A172 (cell line): ENCODE measurements around the gene GADD45B. TPM values are rescaled to one million over a fixed set of nuclear protein-coding genes. Genes with fewer than 3 reads are reported as not detected.
"Not testable (repeated sequence)": the region's sequence is repeated elsewhere in the genome, so short reads cannot be mapped to it uniquely, and the experiment has no call there.

Source experiments
- DNase-seq: peaks from one replicate; pipeline ENCODE4 v3.0.0-alpha.2; 2015; ENCODE audit warnings: low spot score
- total RNA-seq: library from RNA; depleted of rRNA; stranded (reverse); fragments of >200 nt; shearing (Covaris generic); gene quantifications from 2 replicates; pipeline ENCODE4 v1.2.3, GENCODE V29; 2014

Gene GADD45B
- total RNA-seq, 1 experiment from 2014 or later, result 92.7 TPM

DNA sequence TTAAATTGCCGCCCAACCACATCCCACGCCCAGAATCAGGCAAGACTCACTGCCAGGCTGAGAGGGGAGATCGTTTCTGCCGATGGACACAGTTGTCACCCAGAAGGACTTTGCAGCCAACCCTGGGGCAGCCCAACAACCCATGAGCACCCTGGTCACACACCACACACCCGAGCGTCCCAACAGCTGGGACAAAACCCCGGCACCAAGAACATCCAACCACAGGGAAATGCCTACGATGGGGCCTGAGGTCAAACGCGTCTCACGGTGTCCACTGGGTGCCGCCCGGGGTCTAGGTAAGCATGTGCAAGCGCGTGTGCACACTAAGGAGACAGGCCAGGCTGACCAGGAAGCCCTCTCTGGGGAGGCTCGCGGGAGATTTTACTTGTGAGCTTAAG, 32.1 kb upstream of the GADD45B start:
- DNase-seq, result no peak

GRCh38 chr19:2444251-2445002, 31.5 kb upstream of the GADD45B start:
- DNase-seq, result no peak

DNA sequence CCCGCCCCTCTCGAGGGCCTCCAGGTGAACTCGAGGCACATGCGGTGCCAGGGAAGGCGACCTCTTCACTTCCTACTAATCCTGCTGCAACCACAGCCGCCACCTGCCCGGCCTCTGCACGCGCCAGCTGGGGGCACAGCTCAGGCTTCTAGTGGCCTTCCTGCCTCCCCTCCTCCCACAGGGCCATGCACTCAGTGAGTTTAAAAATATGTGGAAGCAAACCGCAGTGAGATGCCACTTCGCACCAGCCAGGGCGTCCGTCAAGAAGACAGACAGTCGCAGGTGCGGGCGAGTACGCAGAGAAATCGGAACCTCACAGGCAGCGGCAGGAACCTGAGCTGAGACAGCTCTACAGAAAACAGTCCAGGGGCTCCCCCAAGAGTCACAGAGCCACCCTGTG, 29.5 kb upstream of the GADD45B start:
- DNase-seq, result no peak

- DNase-seq, result peak; percentile 44
Measured at GRCh38 chr19:2449019-2449418, 26.9 kb upstream of the GADD45B start.

- DNase-seq, result no peak
Measured at GRCh38 chr19:2451138-2451537, 24.8 kb upstream of the GADD45B start.

- DNase-seq, result no peak
Measured at GRCh38 chr19:2451741-2452140, 24.2 kb upstream of the GADD45B start.

DNA sequence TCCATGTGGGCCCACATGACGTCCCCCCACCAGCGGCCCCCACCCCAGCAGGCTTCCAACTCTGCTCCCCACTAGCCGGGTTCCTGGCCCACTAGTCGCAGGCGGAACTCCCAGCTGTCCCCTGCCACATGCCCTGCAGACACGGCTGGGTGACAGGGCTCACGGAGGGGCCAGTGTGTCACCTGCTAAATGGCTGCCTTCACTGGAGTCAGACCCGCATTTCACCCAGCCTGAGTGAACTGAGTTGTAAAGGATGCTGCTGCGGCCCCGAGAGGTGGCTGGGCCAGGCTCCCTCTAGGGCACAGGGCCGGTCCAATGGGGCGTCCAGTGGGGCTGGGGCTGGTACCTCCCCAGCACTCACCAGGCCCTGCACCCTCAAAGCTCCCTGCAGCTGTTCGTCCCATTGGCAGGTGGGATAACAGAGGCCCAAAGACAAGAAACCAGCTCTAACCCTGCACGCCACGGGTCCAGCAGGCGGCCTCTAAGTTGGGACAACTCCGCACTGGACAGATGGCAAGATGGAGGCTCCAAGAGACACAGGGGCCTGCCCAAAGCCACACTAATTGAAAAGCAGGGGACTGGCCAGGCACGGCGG, 22.4 kb upstream of the GADD45B start:
- DNase-seq, result no peak

GRCh38 chr19:2454199-2454961, 21.5 kb upstream of the GADD45B start:
- no peak for DNase-seq

- no peak for DNase-seq
Measured at GRCh38 chr19:2454962-2455850, 20.7 kb upstream of the GADD45B start.

- DNase-seq, result no peak
Measured at GRCh38 chr19:2455851-2456570, 19.9 kb upstream of the GADD45B start.

- no peak for DNase-seq
Measured at GRCh38 chr19:2457394-2458037, 18.4 kb upstream of the GADD45B start.

DNA sequence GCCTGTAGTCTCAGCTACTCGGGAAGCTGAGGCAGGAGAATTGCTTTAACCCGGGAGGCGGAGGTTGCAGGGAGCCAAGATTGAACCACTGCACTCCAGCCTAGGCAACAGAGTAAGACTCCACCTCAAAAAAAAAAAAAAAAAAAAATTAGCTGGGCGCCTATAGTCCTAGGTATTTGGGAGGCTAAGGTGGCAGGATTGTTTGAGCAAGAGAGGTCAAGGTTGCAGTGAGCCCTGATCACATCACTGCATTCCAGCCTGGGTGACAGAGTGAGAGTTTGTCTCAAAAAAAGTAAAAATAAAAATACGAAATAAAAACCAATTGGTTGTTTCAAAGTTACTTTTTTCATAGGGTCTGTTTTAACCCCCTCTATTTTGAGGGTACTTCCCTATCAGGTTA, 17.9 kb upstream of the GADD45B start:
- no peak for DNase-seq

DNA sequence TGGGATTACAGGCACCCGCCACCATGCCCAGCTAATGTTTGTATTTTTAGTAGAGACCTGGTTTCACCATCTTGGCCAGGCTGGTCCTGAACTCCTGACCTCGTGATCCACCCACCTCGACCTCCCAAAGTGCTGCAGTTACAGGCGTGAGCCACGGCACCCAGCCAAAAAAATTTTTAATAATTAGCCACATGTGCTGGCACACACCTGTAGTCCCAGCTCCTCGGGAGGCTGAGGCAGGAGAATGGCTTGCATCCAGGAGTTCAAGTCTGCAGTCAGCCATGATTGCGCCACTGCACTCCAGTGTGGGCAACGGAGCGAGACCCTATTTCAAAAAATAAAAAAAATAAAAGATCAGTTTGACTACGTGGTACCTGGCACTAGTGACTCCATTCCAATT, 17.2 kb upstream of the GADD45B start:
- not testable (repeated sequence) for DNase-seq

DNA sequence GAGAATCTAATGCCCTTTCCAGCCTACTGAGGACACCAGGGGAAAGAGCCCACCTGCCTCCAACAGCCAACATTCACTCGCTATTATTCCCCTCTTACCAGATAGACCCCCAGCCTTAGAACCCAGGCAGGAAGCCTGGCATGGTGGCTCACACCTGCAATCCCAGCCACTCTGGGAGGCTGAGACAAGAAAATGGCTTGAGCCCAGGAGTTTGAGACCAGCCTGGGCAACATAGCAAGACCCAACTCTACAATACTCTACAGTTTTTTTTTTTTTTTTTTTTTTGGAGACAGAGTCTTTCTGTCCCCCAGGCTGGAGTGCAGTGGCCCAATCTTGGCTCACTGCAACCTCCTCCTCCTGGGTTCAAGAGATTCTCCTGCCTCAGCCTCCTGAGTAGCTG, 15.7 kb upstream of the GADD45B start:
- no peak for DNase-seq

DNA sequence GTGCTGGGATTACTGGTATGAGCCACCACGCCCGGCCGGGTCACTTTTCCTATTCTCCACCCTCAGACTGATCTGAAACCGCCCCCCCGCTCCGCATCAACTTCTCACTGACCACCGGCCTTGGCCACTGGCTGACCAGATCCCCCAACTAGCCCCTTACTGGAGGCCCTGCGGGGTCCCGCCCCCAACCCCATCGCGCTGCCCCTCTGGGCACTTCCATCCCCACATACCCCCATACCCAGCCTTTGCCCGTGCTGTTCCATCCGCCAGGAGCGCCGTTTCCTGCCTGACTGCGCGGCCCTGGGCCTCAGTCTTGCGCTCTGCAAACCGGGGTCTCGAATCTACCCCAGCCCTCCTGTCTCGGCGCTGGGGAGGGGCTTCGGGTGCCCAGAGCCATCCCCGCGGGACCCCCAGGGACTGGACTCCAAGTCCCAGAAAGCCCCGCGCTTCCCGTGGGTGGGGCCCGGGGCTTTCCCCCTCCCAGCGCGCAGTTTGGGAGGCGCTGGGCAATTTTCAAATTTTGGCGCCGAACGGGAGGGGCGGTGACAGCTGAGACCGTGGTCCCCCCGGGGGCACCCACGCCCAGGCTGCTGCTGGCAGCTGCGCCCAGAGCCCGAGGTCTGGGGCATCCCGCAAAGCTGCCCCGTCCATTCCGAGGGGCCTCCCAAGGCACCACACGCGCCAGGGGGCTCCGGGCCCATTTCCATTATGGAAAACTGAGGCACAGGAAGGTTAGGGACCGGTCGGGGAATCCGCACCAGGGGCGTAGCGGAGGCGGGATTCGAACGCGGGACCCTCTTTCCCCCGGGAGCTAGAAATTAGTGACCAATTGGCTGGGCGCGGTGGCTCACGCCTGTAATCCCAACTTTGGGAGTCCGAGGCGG, 13.9 kb upstream of the GADD45B start:
- DNase-seq, result peak; percentile 92

DNA sequence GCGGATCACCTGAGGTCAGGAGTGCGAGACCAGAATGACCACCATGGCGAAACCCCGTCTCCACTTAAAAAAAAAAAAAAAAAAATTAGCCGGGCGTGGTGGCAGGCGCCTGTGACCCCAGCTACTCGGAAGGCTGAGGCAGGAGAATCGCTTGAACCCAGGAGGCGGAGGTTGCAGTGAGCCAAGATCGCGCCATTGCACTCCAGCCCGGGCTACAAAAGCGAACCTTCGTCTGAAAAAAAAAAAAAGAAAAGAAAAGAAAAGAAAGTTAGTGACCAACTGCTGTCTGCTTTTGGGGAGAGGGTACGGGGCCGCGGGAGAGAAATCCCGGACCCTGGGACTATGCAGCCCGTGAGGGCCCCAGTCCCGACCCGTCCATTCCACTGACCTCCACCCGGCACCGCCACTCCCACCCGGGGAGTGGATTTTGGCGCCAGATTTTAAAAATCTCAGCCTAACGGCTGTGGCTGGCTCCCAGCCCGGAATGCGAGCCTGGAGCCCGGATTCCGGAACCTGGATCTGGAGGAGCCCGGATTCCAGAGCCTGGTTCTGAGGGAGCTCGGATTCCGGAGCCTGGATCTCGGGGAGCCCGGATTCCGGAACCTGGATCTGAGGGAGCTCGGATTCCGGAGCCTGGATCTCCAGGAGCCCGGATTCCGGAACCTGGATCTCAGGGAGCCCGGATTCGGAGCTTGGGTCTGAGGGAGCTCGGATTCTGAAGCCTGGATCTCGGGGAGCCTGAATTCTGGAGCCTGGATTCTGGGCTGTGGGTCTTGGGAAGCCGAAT, 13.1 kb upstream of the GADD45B start:
- peak; percentile 98 for DNase-seq

- not testable (repeated sequence) for DNase-seq
Measured at GRCh38 chr19:2463694-2464093, 12.2 kb upstream of the GADD45B start.

DNA sequence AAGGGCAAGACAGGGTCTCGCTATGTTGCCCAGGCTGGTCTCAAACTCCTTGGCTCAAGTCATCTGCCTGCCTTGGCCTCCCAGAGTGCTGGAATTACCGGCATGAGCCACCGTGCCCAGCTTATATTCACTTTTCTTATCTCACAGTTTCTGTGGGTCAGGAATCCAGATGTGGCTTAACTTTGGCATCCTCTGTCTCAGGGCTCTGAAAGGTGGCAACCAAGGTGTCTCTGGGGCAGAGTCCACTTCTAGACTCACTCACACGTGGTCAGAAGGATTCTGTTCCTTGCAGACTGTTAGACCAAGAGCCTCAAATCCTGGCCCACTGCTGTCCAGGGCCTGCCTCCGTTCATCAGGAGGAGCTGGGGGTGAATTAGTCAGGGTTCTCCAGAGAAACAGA, 11.5 kb upstream of the GADD45B start:
- DNase-seq, result no peak

DNA sequence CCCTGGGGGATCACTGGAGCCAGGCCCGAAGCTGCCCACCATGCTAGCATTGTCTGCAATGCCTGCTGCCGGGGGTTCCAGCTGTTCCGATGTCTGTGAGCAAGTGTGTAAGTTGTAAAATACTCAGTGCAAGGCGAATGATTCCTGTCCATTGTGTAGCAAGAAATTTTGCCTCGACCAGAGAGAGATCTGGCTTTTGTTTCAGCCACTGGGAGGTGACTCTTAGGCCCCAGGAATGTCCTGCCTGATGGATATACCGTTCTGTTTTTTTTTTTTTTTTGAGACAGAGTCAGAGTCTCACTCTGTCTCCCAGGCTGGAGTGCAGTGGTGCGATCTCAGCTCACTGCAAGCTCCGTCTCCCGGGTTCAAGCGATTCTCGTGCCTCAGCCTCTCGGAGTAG, 7.3 kb upstream of the GADD45B start:
- DNase-seq, result no peak
